Keratinocyte (primary cell): Measurements from ENCODE around the gene GATA5.

Experiments
- EZH2 ChIP-seq: IDR thresholded peaks from one replicate; pipeline ENCODE4 v1.6.1; 2012; ENCODE audit warnings: inconsistent platforms, mild to moderate bottlenecking, low read length, moderate library complexity
- TF ChIP-seq, protein P1 (sequence below), 3 experiments: IDR thresholded peaks in 1 of 3; conservative IDR thresholded peaks in 1 of 3; optimal IDR thresholded peaks in 1 of 3; 2 replicates in 2 of 3; 3 replicates in 1 of 3; pipeline versions ENCODE3 to v1.5.1; 2011; ENCODE audit warnings: low read length in 3 of 3, mild to moderate bottlenecking in 3 of 3, moderate library complexity in 2 of 3, control low read depth in 1 of 3, inconsistent platforms in 1 of 3; ENCODE audit not compliant: insufficient read depth in 2 of 3; ENCODE audit errors: extremely low read depth in 1 of 3

DNA sequence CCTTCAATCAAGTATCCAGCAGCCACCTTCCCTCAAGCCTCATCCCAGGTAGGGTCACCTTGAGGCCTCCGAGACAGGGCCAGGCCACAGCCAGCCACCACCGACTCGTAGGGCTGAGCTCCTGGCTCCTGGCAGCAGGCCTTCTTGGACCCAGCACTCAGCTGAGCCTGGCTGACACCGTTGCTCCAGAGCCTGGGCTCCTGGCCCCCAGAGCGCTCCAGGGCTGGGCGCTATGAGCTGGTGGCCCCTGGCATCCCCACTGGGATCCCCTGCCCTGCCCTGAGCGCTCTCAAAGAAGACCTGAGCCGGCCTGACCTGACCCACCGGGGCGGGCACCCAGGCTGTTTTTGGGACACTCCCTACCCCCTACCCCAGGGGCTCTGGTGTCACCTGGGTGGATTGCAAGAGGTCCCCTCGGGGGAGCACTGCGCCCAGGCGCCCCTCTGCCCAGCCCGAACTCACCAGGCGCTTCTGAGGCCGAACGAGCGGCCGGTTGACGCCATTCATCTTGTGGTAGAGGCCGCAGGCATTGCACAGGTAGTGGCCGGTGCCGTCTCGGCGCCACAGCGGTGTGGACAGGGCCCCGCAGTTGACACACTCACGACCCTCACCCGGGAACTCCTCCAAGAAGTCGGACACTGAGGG lies 2.7 kb downstream of the GATA5 start:
- TF ChIP-seq, protein P1, sequence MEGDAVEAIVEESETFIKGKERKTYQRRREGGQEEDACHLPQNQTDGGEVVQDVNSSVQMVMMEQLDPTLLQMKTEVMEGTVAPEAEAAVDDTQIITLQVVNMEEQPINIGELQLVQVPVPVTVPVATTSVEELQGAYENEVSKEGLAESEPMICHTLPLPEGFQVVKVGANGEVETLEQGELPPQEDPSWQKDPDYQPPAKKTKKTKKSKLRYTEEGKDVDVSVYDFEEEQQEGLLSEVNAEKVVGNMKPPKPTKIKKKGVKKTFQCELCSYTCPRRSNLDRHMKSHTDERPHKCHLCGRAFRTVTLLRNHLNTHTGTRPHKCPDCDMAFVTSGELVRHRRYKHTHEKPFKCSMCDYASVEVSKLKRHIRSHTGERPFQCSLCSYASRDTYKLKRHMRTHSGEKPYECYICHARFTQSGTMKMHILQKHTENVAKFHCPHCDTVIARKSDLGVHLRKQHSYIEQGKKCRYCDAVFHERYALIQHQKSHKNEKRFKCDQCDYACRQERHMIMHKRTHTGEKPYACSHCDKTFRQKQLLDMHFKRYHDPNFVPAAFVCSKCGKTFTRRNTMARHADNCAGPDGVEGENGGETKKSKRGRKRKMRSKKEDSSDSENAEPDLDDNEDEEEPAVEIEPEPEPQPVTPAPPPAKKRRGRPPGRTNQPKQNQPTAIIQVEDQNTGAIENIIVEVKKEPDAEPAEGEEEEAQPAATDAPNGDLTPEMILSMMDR (optimal IDR thresholded peaks at IDR 0.05 in 1 of 3, IDR thresholded peaks at IDR 0.05 in 1 of 3, conservative IDR thresholded peaks at IDR 0.05 in 1 of 3; ENCODE audit: extremely low read depth in 1 of 3, insufficient read depth in 2 of 3, low read length in 3 of 3) = no peak
- TF ChIP-seq EZH2 = no peak
